PFSK-1 (cell line): ENCODE results near the gene MAST4.

Experiments
- FOXP2 ChIP-seq: optimal IDR thresholded peaks from 2 replicates; pipeline ENCODE3; 2011; ENCODE audit warnings: borderline replicate concordance, control low read depth, inconsistent platforms; ENCODE audit not compliant: insufficient read depth; ENCODE audit errors: extremely low read length, extremely low read depth
- POLR2AphosphoS5 ChIP-seq: IDR thresholded peaks from 2 replicates; pipeline ENCODE4 v1.6.1; 2012; ENCODE audit warnings: low read depth, mild to moderate bottlenecking, control low read depth, low read length, moderate library complexity
- SIN3A ChIP-seq: IDR thresholded peaks from 2 replicates; pipeline ENCODE4 v1.6.1; 2012; ENCODE audit warnings: mild to moderate bottlenecking, low read length, moderate library complexity, borderline replicate concordance; ENCODE audit not compliant: insufficient read depth
- TAF1 ChIP-seq: IDR thresholded peaks from 2 replicates; pipeline ENCODE4 v1.6.1; 2012; ENCODE audit warnings: low read length, control low read depth, borderline replicate concordance; ENCODE audit not compliant: insufficient read depth
- TF ChIP-seq, protein P1 (sequence below), 2 experiments: IDR thresholded peaks; 2 replicates each; pipeline versions ENCODE4 v1.6.1 to v1.8.0; 2011 to 2012; ENCODE audit warnings: low read depth in 2 of 2, low read length in 2 of 2, control low read depth in 1 of 2, inconsistent platforms in 1 of 2, mild to moderate bottlenecking in 1 of 2, moderate library complexity in 1 of 2; ENCODE audit not compliant: insufficient read depth in 1 of 2

MAST4 gene

DNA sequence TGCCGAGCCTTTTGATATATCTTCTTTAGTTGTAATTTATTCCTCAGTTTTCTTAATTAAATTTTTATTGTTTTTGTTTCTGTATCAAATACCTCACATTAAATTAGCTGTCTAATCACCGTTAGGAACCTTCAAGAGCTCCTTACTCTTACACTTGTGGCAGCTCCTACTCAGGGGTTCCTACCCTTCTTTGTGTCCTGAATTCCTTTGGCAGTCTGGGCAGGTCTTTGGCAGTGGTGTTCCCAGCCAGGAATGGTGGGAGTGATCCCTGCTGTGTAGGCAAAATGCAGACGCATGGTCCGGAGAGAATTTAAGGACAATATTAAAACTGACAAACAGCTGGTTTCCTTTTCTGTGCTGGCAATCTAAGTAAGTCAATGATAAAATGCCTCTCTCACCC lies 41.8 kb downstream of the MAST4 start:
- no peak for TF ChIP-seq POLR2AphosphoS5
- TF ChIP-seq SIN3A: no peak

DNA sequence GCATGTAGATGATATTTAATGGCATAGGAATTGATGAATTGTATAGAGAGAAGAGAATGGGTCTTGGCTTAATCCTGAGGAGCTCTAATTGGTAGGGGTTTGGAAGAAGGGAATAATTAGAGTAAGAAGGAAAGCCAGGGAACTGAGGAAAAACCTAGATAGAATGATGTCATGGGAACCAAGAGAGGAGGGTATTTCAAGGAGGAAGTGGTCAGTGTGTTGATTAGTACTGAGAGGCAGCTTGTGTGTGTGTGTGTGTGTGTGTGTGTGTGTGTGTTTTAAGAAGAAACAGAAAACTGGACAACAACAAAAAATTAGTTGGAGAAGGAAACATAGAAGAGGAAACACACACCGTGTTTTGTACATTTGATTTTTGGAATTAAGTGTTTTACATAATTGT lies 42.8 kb downstream of the MAST4 start:
- TF ChIP-seq POLR2AphosphoS5 (no peak), TAF1 (no peak), FOXP2 (no peak), SIN3A (no peak)
- TF ChIP-seq, protein P1, sequence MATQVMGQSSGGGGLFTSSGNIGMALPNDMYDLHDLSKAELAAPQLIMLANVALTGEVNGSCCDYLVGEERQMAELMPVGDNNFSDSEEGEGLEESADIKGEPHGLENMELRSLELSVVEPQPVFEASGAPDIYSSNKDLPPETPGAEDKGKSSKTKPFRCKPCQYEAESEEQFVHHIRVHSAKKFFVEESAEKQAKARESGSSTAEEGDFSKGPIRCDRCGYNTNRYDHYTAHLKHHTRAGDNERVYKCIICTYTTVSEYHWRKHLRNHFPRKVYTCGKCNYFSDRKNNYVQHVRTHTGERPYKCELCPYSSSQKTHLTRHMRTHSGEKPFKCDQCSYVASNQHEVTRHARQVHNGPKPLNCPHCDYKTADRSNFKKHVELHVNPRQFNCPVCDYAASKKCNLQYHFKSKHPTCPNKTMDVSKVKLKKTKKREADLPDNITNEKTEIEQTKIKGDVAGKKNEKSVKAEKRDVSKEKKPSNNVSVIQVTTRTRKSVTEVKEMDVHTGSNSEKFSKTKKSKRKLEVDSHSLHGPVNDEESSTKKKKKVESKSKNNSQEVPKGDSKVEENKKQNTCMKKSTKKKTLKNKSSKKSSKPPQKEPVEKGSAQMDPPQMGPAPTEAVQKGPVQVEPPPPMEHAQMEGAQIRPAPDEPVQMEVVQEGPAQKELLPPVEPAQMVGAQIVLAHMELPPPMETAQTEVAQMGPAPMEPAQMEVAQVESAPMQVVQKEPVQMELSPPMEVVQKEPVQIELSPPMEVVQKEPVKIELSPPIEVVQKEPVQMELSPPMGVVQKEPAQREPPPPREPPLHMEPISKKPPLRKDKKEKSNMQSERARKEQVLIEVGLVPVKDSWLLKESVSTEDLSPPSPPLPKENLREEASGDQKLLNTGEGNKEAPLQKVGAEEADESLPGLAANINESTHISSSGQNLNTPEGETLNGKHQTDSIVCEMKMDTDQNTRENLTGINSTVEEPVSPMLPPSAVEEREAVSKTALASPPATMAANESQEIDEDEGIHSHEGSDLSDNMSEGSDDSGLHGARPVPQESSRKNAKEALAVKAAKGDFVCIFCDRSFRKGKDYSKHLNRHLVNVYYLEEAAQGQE (IDR thresholded peaks at IDR 0.05; ENCODE audit: insufficient read depth in 1 of 2, low read depth in 2 of 2, low read length in 2 of 2): no peak

DNA sequence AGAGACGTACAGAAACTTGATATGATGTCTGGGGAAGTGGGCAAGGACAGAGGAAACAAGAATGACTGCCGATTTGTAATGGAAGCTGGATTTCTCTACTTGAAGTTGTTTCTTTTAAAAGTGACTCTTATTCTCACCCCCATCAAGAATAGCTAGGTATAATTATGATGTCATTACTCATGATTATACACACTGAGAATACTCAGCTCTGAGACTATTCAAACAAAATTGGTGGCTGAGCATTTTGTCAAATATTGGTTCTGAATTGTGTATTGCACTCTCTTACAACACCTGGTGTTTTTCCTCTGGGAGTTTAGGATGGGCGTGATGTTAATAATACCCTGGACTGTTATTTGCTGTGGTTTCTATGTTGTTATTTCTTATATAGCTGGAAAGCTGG lies 46.3 kb downstream of the MAST4 start:
- TF ChIP-seq TAF1 (no peak), POLR2AphosphoS5 (no peak), FOXP2 (no peak), SIN3A (no peak)
- TF ChIP-seq, protein P1 (IDR thresholded peaks at IDR 0.05; ENCODE audit: insufficient read depth in 1 of 2, low read depth in 2 of 2, low read length in 2 of 2): no peak

DNA sequence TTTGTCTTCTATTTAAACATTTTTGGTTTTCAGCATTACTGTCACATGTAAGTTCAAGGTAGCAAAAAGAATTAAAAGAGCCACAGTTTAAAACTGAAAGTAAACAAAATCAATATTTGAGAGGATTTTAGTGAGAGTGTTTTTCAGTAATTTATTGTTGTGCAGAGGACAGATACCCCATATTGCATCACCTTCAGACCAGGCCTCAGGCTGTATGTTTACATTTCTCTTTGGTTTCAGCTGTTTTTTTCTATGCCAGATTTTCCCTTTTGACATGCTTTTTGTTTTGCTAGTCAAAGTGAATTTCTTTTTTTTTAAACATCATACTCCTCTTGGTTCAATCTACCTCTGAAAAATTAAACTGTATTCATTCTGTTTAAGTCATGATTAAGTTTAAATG lies 47.2 kb downstream of the MAST4 start:
- TF ChIP-seq POLR2AphosphoS5: no peak
- TF ChIP-seq SIN3A: no peak
- TF ChIP-seq FOXP2: no peak
- TF ChIP-seq, protein P1 (IDR thresholded peaks at IDR 0.05; ENCODE audit: insufficient read depth in 1 of 2, low read depth in 2 of 2, low read length in 2 of 2): no peak
- no peak for TF ChIP-seq TAF1

DNA sequence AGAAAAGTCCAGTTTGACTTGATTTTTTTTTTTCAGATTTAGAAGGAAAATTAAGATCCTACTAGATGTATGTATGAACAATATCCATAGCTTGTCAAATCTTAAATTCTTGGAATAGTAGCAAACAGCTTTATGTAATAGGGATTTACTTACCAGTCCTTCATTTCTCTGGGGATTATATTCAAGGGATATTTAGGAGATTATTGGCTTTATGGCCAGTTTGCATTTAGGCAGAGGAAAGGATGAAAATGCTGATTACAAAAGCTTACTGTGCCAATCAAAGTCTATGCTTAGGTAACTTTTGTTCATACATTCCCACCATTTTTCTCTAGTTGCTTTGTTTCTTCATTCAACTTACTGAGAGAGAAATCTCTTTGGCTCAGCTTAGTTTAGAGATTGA lies 47.9 kb downstream of the MAST4 start:
- TF ChIP-seq, protein P1 (IDR thresholded peaks at IDR 0.05; ENCODE audit: insufficient read depth in 1 of 2, low read depth in 2 of 2, low read length in 2 of 2): no peak
- TF ChIP-seq TAF1 (no peak), SIN3A (no peak), FOXP2 (no peak), POLR2AphosphoS5 (no peak)
